ENCODE data around the gene DMAP1. TPM values are rescaled to one million over a fixed set of nuclear protein-coding genes. Genes with fewer than 3 reads are reported as not detected.

The DMAP1 gene, protein sequence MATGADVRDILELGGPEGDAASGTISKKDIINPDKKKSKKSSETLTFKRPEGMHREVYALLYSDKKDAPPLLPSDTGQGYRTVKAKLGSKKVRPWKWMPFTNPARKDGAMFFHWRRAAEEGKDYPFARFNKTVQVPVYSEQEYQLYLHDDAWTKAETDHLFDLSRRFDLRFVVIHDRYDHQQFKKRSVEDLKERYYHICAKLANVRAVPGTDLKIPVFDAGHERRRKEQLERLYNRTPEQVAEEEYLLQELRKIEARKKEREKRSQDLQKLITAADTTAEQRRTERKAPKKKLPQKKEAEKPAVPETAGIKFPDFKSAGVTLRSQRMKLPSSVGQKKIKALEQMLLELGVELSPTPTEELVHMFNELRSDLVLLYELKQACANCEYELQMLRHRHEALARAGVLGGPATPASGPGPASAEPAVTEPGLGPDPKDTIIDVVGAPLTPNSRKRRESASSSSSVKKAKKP
- total RNA-seq = 42.3 and 46.4 TPM in 2 replicates
- long read RNA-seq, full-length matches to known transcripts = 80 of 100 reads
- long read RNA-seq, partial matches to known transcripts = 4 of 100 reads
- long read RNA-seq, other reads (novel, unspliced or antisense) = 16 of 100 reads

DNA sequence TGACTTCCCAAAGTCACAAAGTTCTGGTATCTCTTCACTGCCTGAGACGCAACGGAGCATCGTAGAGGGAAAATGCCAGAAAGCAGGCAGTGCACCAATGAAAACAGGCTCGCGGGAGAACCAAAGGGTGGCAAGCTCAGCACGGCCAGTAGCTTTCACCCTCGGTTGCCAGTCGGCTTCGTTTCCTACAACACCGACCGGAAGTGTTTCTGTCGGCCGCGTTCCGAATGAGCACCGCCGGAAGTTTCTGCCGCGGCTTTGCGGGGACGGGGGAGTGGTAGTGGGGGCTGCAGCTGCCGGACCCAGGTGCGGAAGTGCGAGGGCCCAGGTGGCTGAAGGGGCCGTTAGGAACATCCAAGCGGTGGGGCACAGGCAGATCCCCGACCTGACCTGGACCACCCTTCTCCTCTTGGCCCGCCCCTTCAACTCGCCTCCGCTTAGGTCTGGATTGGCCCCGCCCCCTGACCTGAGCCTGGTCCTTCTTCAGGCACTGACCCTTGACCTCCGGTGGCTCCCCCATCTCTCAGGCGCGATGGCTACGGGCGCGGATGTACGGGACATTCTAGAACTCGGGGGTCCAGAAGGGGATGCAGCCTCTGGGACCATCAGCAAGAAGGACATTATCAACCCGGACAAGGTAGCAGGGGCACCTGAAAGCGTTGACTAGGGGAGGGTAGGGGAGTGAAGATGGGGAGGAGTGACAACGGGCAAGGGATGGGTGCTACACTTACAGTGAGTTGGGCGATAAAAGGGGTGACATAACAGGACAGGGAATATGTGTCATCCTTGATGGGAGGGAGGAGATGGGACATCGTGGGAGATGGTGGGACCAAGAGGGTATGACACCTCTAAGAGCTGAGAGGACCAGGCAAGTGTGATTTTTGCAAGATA lies at the start of gene DMAP1:
TSS of gene DMAP1 (plus strand) at position 250 of the 891 bp plus-strand sequence. CDS start at position 533, 283 bp downstream.
- Mint-ChIP-seq H3K4me3 (ENCODE audit: unreplicated experiment) (peak within 1 kb of the TSS; percentile 81), H3K27ac (ENCODE audit: unreplicated experiment) (peak within 1 kb of the TSS; percentile 66), H3K36me3 (ENCODE audit: unreplicated experiment) (peaks cover 21% of the 10 kb centered on the region), H3K27me3 (ENCODE audit: unreplicated experiment) (no peaks in the 10 kb centered on the region), H3K9me3 (ENCODE audit: unreplicated experiment) (no peaks in the 10 kb centered on the region), H3K4me1 (ENCODE audit: unreplicated experiment) (peaks cover 18% of the 10 kb centered on the region)
- TF ChIP-seq, protein P1, sequence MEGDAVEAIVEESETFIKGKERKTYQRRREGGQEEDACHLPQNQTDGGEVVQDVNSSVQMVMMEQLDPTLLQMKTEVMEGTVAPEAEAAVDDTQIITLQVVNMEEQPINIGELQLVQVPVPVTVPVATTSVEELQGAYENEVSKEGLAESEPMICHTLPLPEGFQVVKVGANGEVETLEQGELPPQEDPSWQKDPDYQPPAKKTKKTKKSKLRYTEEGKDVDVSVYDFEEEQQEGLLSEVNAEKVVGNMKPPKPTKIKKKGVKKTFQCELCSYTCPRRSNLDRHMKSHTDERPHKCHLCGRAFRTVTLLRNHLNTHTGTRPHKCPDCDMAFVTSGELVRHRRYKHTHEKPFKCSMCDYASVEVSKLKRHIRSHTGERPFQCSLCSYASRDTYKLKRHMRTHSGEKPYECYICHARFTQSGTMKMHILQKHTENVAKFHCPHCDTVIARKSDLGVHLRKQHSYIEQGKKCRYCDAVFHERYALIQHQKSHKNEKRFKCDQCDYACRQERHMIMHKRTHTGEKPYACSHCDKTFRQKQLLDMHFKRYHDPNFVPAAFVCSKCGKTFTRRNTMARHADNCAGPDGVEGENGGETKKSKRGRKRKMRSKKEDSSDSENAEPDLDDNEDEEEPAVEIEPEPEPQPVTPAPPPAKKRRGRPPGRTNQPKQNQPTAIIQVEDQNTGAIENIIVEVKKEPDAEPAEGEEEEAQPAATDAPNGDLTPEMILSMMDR (IDR thresholded peaks at IDR 0.05) = peak; percentile 31
- peak; percentile 92 for DNase-seq (ENCODE audit: extremely low spot score, unreplicated experiment)

DNA sequence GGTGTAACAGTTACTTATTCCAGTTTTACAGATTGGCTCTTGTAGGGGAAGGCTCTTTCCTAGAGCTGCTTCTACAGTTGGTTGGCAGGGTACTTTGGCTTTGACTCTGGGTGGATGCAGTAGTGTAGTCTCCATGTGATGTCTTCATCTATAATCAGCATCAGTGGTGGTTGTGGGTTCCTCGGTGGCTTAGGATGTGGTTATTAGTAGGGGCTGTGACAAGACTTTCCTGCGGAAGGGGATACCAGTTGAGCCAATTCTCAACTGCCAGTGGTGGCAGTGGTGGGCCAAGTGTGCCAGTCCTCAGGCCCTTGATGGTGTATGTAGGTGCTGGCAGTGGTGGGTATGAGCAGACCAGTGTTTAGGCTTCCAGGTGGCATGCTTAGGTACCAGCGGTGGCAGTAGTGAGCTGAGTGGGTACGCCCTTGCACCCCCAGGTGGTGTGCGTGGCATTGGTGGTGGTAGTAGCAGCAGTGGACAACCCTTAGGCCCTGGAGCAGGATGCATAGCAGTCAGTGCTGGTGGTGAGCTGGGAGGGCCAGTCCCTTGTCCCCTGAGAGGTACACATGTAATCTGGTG lies 44.7 kb upstream of the DMAP1 start:
- Mint-ChIP-seq H3K27me3 (ENCODE audit: unreplicated experiment) (peaks cover 39% of the 10 kb centered on the region), H3K9me3 (ENCODE audit: unreplicated experiment) (peaks cover 4% of the 10 kb centered on the region), H3K27ac (ENCODE audit: unreplicated experiment) (no peak overlapping the region), H3K36me3 (ENCODE audit: unreplicated experiment) (no peaks in the 10 kb centered on the region), H3K4me3 (ENCODE audit: unreplicated experiment) (no peak overlapping the region), H3K4me1 (ENCODE audit: unreplicated experiment) (no peaks in the 10 kb centered on the region)
- TF ChIP-seq, protein P1 (IDR thresholded peaks at IDR 0.05) = no peak
- no peak for DNase-seq (ENCODE audit: extremely low spot score, unreplicated experiment)

DNA sequence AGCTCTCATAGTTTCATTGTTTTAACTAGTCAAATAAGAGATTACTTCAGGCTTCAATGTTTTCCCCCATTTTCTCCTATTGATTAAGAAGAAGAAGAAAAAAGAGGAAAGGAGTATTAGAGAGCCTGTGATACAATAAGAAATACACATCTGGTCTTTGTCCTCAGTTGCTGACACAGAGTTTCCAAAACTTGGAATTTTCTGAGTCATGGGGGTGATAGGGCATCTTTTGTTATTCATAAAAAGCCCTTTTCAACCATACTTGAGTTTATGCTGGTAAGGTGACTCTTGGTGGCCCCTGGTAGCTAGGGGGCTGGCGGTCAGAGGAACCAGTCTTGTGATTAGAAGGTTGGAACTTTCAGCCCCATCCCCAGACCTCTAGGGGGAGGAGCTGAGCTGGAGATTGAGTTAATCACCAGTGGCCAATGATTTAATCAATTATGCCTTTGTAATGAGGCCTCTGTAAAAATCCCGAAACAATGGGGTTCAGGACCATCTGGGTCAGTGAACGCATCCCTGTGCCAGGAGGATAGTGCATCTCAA lies 42.9 kb upstream of the DMAP1 start:
- Mint-ChIP-seq H3K4me1 (ENCODE audit: unreplicated experiment) (no peaks in the 10 kb centered on the region), H3K27me3 (ENCODE audit: unreplicated experiment) (peaks cover 37% of the 10 kb centered on the region), H3K4me3 (ENCODE audit: unreplicated experiment) (no peak overlapping the region), H3K9me3 (ENCODE audit: unreplicated experiment) (peaks cover 4% of the 10 kb centered on the region), H3K27ac (ENCODE audit: unreplicated experiment) (no peak overlapping the region), H3K36me3 (ENCODE audit: unreplicated experiment) (no peaks in the 10 kb centered on the region)
- no peak for DNase-seq (ENCODE audit: extremely low spot score, unreplicated experiment)
- TF ChIP-seq, protein P1 (IDR thresholded peaks at IDR 0.05) = no peak

DNA sequence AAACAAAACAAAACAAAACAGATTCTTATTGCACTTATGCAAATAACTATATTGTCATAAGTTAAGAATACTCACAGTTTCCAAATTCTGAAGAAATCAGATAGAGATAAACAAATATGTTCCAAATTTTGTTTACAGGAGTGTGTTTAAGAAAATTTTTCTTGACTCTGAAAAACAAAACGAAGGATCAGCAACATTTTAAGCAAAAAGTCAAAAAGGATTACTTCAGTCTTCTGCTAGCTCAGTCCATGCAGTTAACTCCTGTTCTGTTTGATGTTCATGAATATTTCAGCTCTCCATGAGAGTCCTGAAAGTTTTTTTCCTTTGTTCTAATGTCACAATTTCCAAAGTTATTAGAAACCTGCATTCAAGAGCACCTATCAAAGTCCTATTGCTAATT lies 38.6 kb upstream of the DMAP1 start:
- Mint-ChIP-seq H3K4me3 (ENCODE audit: unreplicated experiment) (no peak overlapping the region), H3K4me1 (ENCODE audit: unreplicated experiment) (no peaks in the 10 kb centered on the region), H3K27ac (ENCODE audit: unreplicated experiment) (no peak overlapping the region), H3K27me3 (ENCODE audit: unreplicated experiment) (peaks cover 11% of the 10 kb centered on the region), H3K9me3 (ENCODE audit: unreplicated experiment) (no peaks in the 10 kb centered on the region), H3K36me3 (ENCODE audit: unreplicated experiment) (no peaks in the 10 kb centered on the region)
- no peak for DNase-seq (ENCODE audit: extremely low spot score, unreplicated experiment)
- TF ChIP-seq, protein P1 (IDR thresholded peaks at IDR 0.05) = no peak
